Sigmoid colon (tissue), 7 donors: Measurements from ENCODE around the gene SLC39A7. TPM values are rescaled to one million over a fixed set of nuclear protein-coding genes. Genes with fewer than 3 reads are reported as not detected.

Experiments used
- DNase-seq: peaks from one replicate; pipeline ENCODE4 v3.0.0-alpha.2; 2019
- H3K27ac ChIP-seq, 4 donors: fragments of 200-600 bp; sonication (generic); one replicate each; pipeline ENCODE4 v1.5.1; 2016 to 2019; ENCODE audit warnings: mild to moderate bottlenecking in 1 of 4
- H3K27me3 ChIP-seq, 3 donors: fragments of 200-600 bp; sonication (generic); one replicate each; pipeline ENCODE4 v1.5.1; 2019; ENCODE audit warnings: mild to moderate bottlenecking in 1 of 3
- H3K36me3 ChIP-seq, 4 donors: fragments of 200-600 bp; sonication (generic); one replicate each; pipeline ENCODE4 v1.5.1; 2016 to 2019
- H3K4me1 ChIP-seq, 4 donors: fragments of 200-600 bp; sonication (generic); one replicate each; pipeline ENCODE4 v1.5.1; 2017 to 2019
- H3K4me3 ChIP-seq, 4 donors: fragments of 200-600 bp; sonication (generic); one replicate each; pipeline ENCODE4 v1.5.1; 2017 to 2019; ENCODE audit warnings: mild to moderate bottlenecking in 2 of 4, moderate library complexity in 1 of 4
- H3K9me3 ChIP-seq, 4 donors: fragments of 200-600 bp in 3 of 4; sonication (generic) in 3 of 4; one replicate each; pipeline versions ENCODE4 v1.5.1 to v1.6.1; 2013 to 2019
- CTCF ChIP-seq, 4 experiments: fragments of 450-650 bp in 3 of 4; fragments of 200-600 bp in 1 of 4; IDR thresholded peaks; one replicate each; pipeline ENCODE4 v1.5.1; 2016 to 2019; ENCODE audit warnings: antibody characterized with exemption in 4 of 4, mild to moderate bottlenecking in 3 of 4, moderate library complexity in 2 of 4
- EP300 ChIP-seq, 4 donors: sonication (generic); formaldehyde crosslinking; IDR thresholded peaks; one replicate each; pipeline ENCODE4 v1.6.1; 2017; ENCODE audit warnings: antibody characterized with exemption in 4 of 4
- POLR2A ChIP-seq, 2 donors: fragments of 450-650 bp; IDR thresholded peaks; one replicate each; pipeline ENCODE4 v1.6.1; 2016; ENCODE audit warnings: antibody characterized with exemption in 2 of 2, mild to moderate bottlenecking in 2 of 2, moderate library complexity in 2 of 2
- POLR2AphosphoS5 ChIP-seq, 4 donors: sonication (generic); formaldehyde crosslinking; IDR thresholded peaks; one replicate each; pipeline ENCODE4 v1.6.1; 2017; ENCODE audit warnings: antibody characterized with exemption in 4 of 4
- whole genome bisulfite sequencing, 2 donors: extraction: QIAGEN DNeasy Blood & Tissue Kit; methylation state at CpG; one replicate each; pipeline ENCODE4 v1.1.7; 2013; 5-methylcytosine and 5-hydroxymethylcytosine counted together
- intact Hi-C: fragments of 100-400 bp; cut with DNase I; formaldehyde crosslinking; loops from one replicate; pipeline ENCODE4 v1.15.1; 2023
- polyA plus RNA-seq, 3 donors: library from polyadenylated mRNA; stranded (reverse); fragments of 200-250 nt; gene quantifications; one replicate each; pipeline ENCODE4 v1.2.3, GENCODE V29; 2013
- total RNA-seq, 4 donors: library from RNA; depleted of rRNA; stranded (reverse); fragments of >200 nt; gene quantifications; one replicate each; pipeline ENCODE4 v1.1.0, GENCODE V29; 2016
- donor health status: healthy with polysubstance abuse.
- donor health status: Bipolar disorder and iron deficiency.
- donor health status: healthy.

The SLC39A7 gene
- total and polyA plus RNA-seq, 7 donors = 31.2 to 189 (median 49.6) TPM

GRCh38 chr6:33193619-33194018 is 7.0 kb upstream of the SLC39A7 start:
- DNase-seq = no peak
- Histone ChIP-seq H3K36me3 (peaks cover 11 to 41% (median 25%) of the 10 kb centered on the region in 4 donors), H3K4me1 (peaks cover 0 to 33% (median 28%) of the 10 kb centered on the region in 4 donors), H3K27ac (peak overlapping the region; percentile 22 to 67 (median 60)), H3K27me3 (peaks cover 0 to 18% (median 13%) of the 10 kb centered on the region in 3 donors), H3K9me3 (no peaks in the 10 kb centered on the region), H3K4me3 (peak overlapping the region in 3 of 4 donors; percentile 40 to 43 (median 40))
- 64 to 81% methylated on average over 6 of the region's 6 CpGs for WGBS, 2 donors
- no peak for TF ChIP-seq POLR2A (IDR thresholded peaks at IDR 0.05)
- TF ChIP-seq CTCF (IDR thresholded peaks at IDR 0.05) = no peak
- no peak for TF ChIP-seq EP300 (IDR thresholded peaks at IDR 0.05)
- no peak for TF ChIP-seq POLR2AphosphoS5 (IDR thresholded peaks at IDR 0.05)
- intact Hi-C loops = no loop called here

GRCh38 chr6:33194431-33194979 is 6.2 kb upstream of the SLC39A7 start:
- Histone ChIP-seq H3K9me3 (no peaks in the 10 kb centered on the region), H3K4me3 (no peak overlapping the region), H3K27me3 (peaks cover 0 to 18% (median 13%) of the 10 kb centered on the region in 3 donors), H3K4me1 (peaks cover 0 to 42% (median 35%) of the 10 kb centered on the region in 4 donors), H3K27ac (peak overlapping the region in 1 of 4 donors; percentile 64), H3K36me3 (peaks cover 11 to 41% (median 25%) of the 10 kb centered on the region in 4 donors)
- no peak for DNase-seq
- TF ChIP-seq POLR2A (IDR thresholded peaks at IDR 0.05) (no peak), CTCF (IDR thresholded peaks at IDR 0.05) (no peak), EP300 (IDR thresholded peaks at IDR 0.05) (no peak), POLR2AphosphoS5 (IDR thresholded peaks at IDR 0.05) (no peak)
- WGBS, 2 donors = 82 to 88% methylated on average over 8 of the region's 8 CpGs
- intact Hi-C loops = no loop called here

GRCh38 chr6:33195304-33196165 is 5.1 kb upstream of the SLC39A7 start:
- intact Hi-C loops = no loop called here
- Histone ChIP-seq H3K9me3 (no peaks in the 10 kb centered on the region), H3K27me3 (peaks cover 0 to 16% (median 13%) of the 10 kb centered on the region in 3 donors), H3K27ac (no peak overlapping the region), H3K36me3 (peaks cover 11 to 41% (median 25%) of the 10 kb centered on the region in 4 donors), H3K4me1 (peaks cover 0 to 45% (median 37%) of the 10 kb centered on the region in 4 donors), H3K4me3 (no peak overlapping the region)
- 88 to 89% methylated on average over 15 of the region's 15 CpGs for WGBS, 2 donors
- DNase-seq = no peak
- no peak for TF ChIP-seq EP300 (IDR thresholded peaks at IDR 0.05)
- no peak for TF ChIP-seq CTCF (IDR thresholded peaks at IDR 0.05)
- TF ChIP-seq POLR2A (IDR thresholded peaks at IDR 0.05) = no peak
- no peak for TF ChIP-seq POLR2AphosphoS5 (IDR thresholded peaks at IDR 0.05)

GRCh38 chr6:33197431-33198048 is 3.1 kb upstream of the SLC39A7 start:
- DNase-seq = no peak
- H3K9me3 ChIP-seq = no peaks in the 10 kb centered on the region
- TF ChIP-seq CTCF (IDR thresholded peaks at IDR 0.05) (peak; percentile 49 to 65 (median 52)), POLR2A (IDR thresholded peaks at IDR 0.05) (no peak)
- no peaks in the 10 kb centered on the region for H3K27me3 ChIP-seq
- H3K4me1 ChIP-seq = peaks cover 0 to 55% (median 45%) of the 10 kb centered on the region in 4 donors
- WGBS, 2 donors = 14 to 47% methylated on average over 12 of the region's 12 CpGs
- intact Hi-C loops = no loop called here
- H3K36me3 ChIP-seq = peaks cover 11 to 49% (median 29%) of the 10 kb centered on the region in 4 donors
- peak overlapping the region in 2 of 4 donors; percentile 50 to 98 for H3K27ac ChIP-seq
- no peak overlapping the region for H3K4me3 ChIP-seq
